GM18951 (cell line): ENCODE measurements around the gene PNPT1.
"Not testable (repeated sequence)": the region's sequence is repeated elsewhere in the genome, so short reads cannot be mapped to it uniquely, and the experiment has no call there.

Source experiments
- POLR2A ChIP-seq: IDR thresholded peaks from 4 replicates; pipeline ENCODE4 v1.6.1; 2011; ENCODE audit warnings: mild to moderate bottlenecking; ENCODE audit not compliant: insufficient read length, insufficient read depth; ENCODE audit errors: extremely low read depth
- in situ Hi-C: fragments of 300-500 bp; cut with MboI; formaldehyde crosslinking; loops from one replicate; pipeline ENCODE4 v1.12.0; 2022; ENCODE audit warnings: low sequenced_read_pairs, mixed read lengths, inconsistent platforms; ENCODE audit not compliant: unreplicated experiment

PNPT1 gene

GRCh38 chr2:55693181-55694125 is at the start of gene PNPT1:
PNPT1 (minus strand) TSS chr2:55693844; CDS start chr2:55693823, 21 bp downstream.
- in situ Hi-C loops, result no loop called here
- peak; percentile 91 for TF ChIP-seq POLR2A

- in situ Hi-C loops, result no loop called here
- no peak for TF ChIP-seq POLR2A
Measured at GRCh38 chr2:55742996-55743395, 49.4 kb upstream of the PNPT1 start.

- in situ Hi-C loops, result not testable (repeated sequence)
Measured at GRCh38 chr2:55736019-55736536, 42.4 kb upstream of the PNPT1 start.

- TF ChIP-seq POLR2A, result no peak
- in situ Hi-C loops, result no loop called here
Measured at GRCh38 chr2:55734726-55735125, 41.1 kb upstream of the PNPT1 start.

GRCh38 chr2:55733335-55733734 is 39.7 kb upstream of the PNPT1 start:
- in situ Hi-C loops, result no loop called here
- no peak for TF ChIP-seq POLR2A

GRCh38 chr2:55732854-55733253 is 39.2 kb upstream of the PNPT1 start:
- in situ Hi-C loops, result no loop called here
- no peak for TF ChIP-seq POLR2A

- in situ Hi-C loops, result no loop called here
Measured at GRCh38 chr2:55729136-55729685, 35.6 kb upstream of the PNPT1 start.

GRCh38 chr2:55721596-55722215 is 28.1 kb upstream of the PNPT1 start:
- no peak for TF ChIP-seq POLR2A
- in situ Hi-C loops, result loop anchor here (25.0 kb wide), 2 partner anchors 241 to 416 kb away; no protein-coding TSS in a partner anchor

More at GRCh38 chr2:55729136-55729685, 35.6 kb upstream of the PNPT1 start:
- no peak for TF ChIP-seq POLR2A

GRCh38 chr2:55720417-55720816 is 26.8 kb upstream of the PNPT1 start:
- TF ChIP-seq POLR2A, result no peak
- in situ Hi-C loops, result loop anchor here (25.0 kb wide), 2 partner anchors 242 to 417 kb away; no protein-coding TSS in a partner anchor

- in situ Hi-C loops, result loop anchor here (25.0 kb wide), 2 partner anchors 242 to 417 kb away; no protein-coding TSS in a partner anchor
- TF ChIP-seq POLR2A, result no peak
Measured at GRCh38 chr2:55719852-55720251, 26.2 kb upstream of the PNPT1 start.

- no peak for TF ChIP-seq POLR2A
- in situ Hi-C loops, result loop anchor here (25.0 kb wide), 2 partner anchors 244 to 419 kb away; no protein-coding TSS in a partner anchor
Measured at GRCh38 chr2:55718165-55719008, 24.7 kb upstream of the PNPT1 start.

- TF ChIP-seq POLR2A, result no peak
- in situ Hi-C loops, result loop anchor here (25.0 kb wide), 2 partner anchors 247 to 422 kb away; no protein-coding TSS in a partner anchor
Measured at GRCh38 chr2:55715626-55716025, 22.0 kb upstream of the PNPT1 start.

GRCh38 chr2:55715178-55715577 is 21.5 kb upstream of the PNPT1 start:
- in situ Hi-C loops, result loop anchor here (25.0 kb wide), 2 partner anchors 247 to 422 kb away; no protein-coding TSS in a partner anchor
